DMS79 (cell line): Measurements from ENCODE around the gene PTPN2.

Experiments
- DNase-seq: peaks from one replicate; lab custom pipeline; 2025; lab: John Stamatoyannopoulos, UW

The PTPN2 gene

DNA sequence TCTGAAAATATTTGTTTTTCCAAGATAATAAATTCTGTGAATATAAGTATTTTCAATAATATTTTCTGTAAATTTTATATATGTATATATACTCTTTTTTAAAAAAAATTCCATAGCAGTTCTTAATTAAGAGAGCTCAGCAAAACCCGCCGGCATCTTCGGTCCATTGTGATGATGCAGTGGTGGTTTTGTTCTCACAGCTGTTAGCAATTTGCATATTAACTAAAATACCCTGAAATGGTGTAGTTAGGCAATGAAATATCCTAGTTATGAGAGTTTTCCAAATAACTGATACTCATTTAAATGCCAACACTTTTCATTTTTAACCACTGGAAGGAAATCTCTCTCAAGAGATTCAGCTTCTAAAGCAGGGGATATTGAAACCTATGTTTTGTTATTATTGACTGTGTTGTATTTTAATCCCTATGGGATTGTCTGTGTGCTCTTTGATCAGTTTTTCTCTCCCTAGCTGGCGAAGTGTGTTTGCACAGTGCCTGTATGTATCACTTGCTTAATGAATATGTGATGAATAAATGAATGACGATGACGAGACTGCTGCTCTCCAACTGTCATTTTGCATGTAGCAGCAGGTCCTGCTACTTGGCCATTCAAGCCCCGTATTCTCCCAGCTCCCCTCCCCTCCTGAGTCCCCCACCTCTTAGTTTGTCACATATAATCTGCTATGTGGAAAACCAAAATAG is 138.8 kb downstream of the PTPN2 start:
- DNase-seq: no peak

DNA sequence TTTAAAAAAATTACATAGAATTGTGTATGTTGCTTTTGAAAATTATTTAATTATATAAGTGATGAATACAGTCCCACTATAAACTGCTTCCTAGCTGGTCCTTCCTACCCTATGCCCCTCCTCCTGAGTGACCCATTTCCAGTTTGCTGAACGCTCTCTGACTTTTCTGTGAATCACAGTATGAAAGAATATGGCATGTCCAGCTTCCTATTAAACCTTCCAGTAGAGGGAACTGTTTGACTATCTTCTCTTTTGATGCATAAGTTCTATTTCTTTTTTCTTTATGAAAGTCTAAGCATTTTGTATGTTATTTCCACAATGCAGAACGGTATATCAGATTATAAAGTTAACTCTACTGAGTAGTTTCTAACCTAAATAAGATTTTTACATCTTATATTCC is 139.9 kb downstream of the PTPN2 start:
- no peak for DNase-seq

GRCh38 chr18:12742453-12742852 is 141.6 kb downstream of the PTPN2 start:
- no peak for DNase-seq
